Dendritic cell treated with granulocyte-macrophage colony-stimulating factor and Interleukin-4, amounts not matched to agents 40 ng/mL and 50 ng/mL, for 4 days (primary cell): Measurements from ENCODE around the gene SLC44A4.
"Not testable (repeated sequence)": the region's sequence is repeated elsewhere in the genome, so short reads cannot be mapped to it uniquely, and the experiment has no call there.

Experiments
- H3K27ac Mint-ChIP-seq: one replicate; pipeline ENCODE4 v1.8.0; 2022; ENCODE audit warnings: mild to moderate bottlenecking, mixed read lengths
- H3K27me3 Mint-ChIP-seq: one replicate; pipeline ENCODE4 v1.8.0; 2022; ENCODE audit warnings: mild to moderate bottlenecking, mixed read lengths
- H3K36me3 Mint-ChIP-seq: one replicate; pipeline ENCODE4 v1.8.0; 2022; ENCODE audit warnings: low read depth, mixed read lengths
- H3K4me1 Mint-ChIP-seq: one replicate; pipeline ENCODE4 v1.8.0; 2022; ENCODE audit warnings: low read depth, mixed read lengths
- H3K4me3 Mint-ChIP-seq: one replicate; pipeline ENCODE4 v1.8.0; 2022; ENCODE audit warnings: mild to moderate bottlenecking, moderate library complexity, mixed read lengths
- H3K9me3 Mint-ChIP-seq: one replicate; pipeline ENCODE4 v1.8.0; 2022; ENCODE audit warnings: mixed read lengths
- intact Hi-C: fragments of 100-400 bp; cut with micrococcal nuclease; formaldehyde crosslinking; loops from one replicate; pipeline ENCODE4 v1.15.0; 2022

SLC44A4 gene

GRCh38 chr6:31847276-31847978 is 31.4 kb downstream of the SLC44A4 start:
- H3K36me3 Mint-ChIP-seq, result peaks cover 39% of the 10 kb centered on the region
- H3K4me1 Mint-ChIP-seq, result peaks cover 6% of the 10 kb centered on the region
- no peaks in the 10 kb centered on the region for H3K27me3 Mint-ChIP-seq
- no peak overlapping the region for H3K4me3 Mint-ChIP-seq
- H3K9me3 Mint-ChIP-seq, result peaks cover 1% of the 10 kb centered on the region
- intact Hi-C loops, result no loop called here
- no peak overlapping the region for H3K27ac Mint-ChIP-seq

- H3K27ac Mint-ChIP-seq, result no peak overlapping the region
- peaks cover 66% of the 10 kb centered on the region for H3K36me3 Mint-ChIP-seq
- intact Hi-C loops, result no loop called here
- no peaks in the 10 kb centered on the region for H3K27me3 Mint-ChIP-seq
- no peaks in the 10 kb centered on the region for H3K4me1 Mint-ChIP-seq
- H3K4me3 Mint-ChIP-seq, result no peak overlapping the region
- H3K9me3 Mint-ChIP-seq, result no peaks in the 10 kb centered on the region
Observed at GRCh38 chr6:31844507-31844906, 34.3 kb downstream of the SLC44A4 start.

GRCh38 chr6:31842053-31842452 is 36.7 kb downstream of the SLC44A4 start:
- peaks cover 20% of the 10 kb centered on the region for H3K4me1 Mint-ChIP-seq
- H3K27ac Mint-ChIP-seq, result no peak overlapping the region
- no peaks in the 10 kb centered on the region for H3K9me3 Mint-ChIP-seq
- peaks cover 90% of the 10 kb centered on the region for H3K36me3 Mint-ChIP-seq
- no peak overlapping the region for H3K4me3 Mint-ChIP-seq
- intact Hi-C loops, result no loop called here
- H3K27me3 Mint-ChIP-seq, result no peaks in the 10 kb centered on the region

- intact Hi-C loops, H3K27me3 Mint-ChIP-seq, H3K27ac Mint-ChIP-seq, H3K9me3 Mint-ChIP-seq, H3K4me3 Mint-ChIP-seq: not testable (repeated sequence)
- Mint-ChIP-seq H3K36me3 (peaks cover 100% of the 10 kb centered on the region), H3K4me1 (peaks cover 35% of the 10 kb centered on the region)
Observed at GRCh38 chr6:31839779-31840126, 39.0 kb downstream of the SLC44A4 start.

GRCh38 chr6:31838968-31839367 is 39.8 kb downstream of the SLC44A4 start:
- Mint-ChIP-seq H3K4me1 (peaks cover 40% of the 10 kb centered on the region), H3K27me3 (no peaks in the 10 kb centered on the region), H3K4me3 (no peak overlapping the region), H3K27ac (no peak overlapping the region), H3K9me3 (no peaks in the 10 kb centered on the region), H3K36me3 (peaks cover 95% of the 10 kb centered on the region)
- intact Hi-C loops, result no loop called here

GRCh38 chr6:31838114-31838553 is 40.7 kb downstream of the SLC44A4 start:
- intact Hi-C loops, H3K9me3 Mint-ChIP-seq, H3K27me3 Mint-ChIP-seq, H3K27ac Mint-ChIP-seq: not testable (repeated sequence)
- Mint-ChIP-seq H3K36me3 (peaks cover 87% of the 10 kb centered on the region), H3K4me3 (peak overlapping the region; percentile 96), H3K4me1 (peaks cover 48% of the 10 kb centered on the region)

- peak overlapping the region; percentile 97 for H3K27ac Mint-ChIP-seq
- H3K27me3 Mint-ChIP-seq, result no peaks in the 10 kb centered on the region
- H3K4me3 Mint-ChIP-seq, result peak overlapping the region; percentile 96
- peaks cover 49% of the 10 kb centered on the region for H3K4me1 Mint-ChIP-seq
- H3K9me3 Mint-ChIP-seq, result no peaks in the 10 kb centered on the region
- intact Hi-C loops, result no loop called here
- H3K36me3 Mint-ChIP-seq, result peaks cover 81% of the 10 kb centered on the region
Observed at GRCh38 chr6:31837369-31838113, 41.3 kb downstream of the SLC44A4 start.

- intact Hi-C loops, result no loop called here
- no peaks in the 10 kb centered on the region for H3K9me3 Mint-ChIP-seq
Observed at GRCh38 chr6:31836474-31837368, 42.1 kb downstream of the SLC44A4 start.

GRCh38 chr6:31836047-31836473 is 42.7 kb downstream of the SLC44A4 start:
- intact Hi-C loops, result no loop called here
- Mint-ChIP-seq H3K4me1 (peaks cover 54% of the 10 kb centered on the region), H3K27ac (peak overlapping the region; percentile 97), H3K9me3 (no peaks in the 10 kb centered on the region), H3K36me3 (peaks cover 66% of the 10 kb centered on the region), H3K4me3 (peak overlapping the region; percentile 96), H3K27me3 (no peaks in the 10 kb centered on the region)

More at GRCh38 chr6:31836474-31837368, 42.1 kb downstream of the SLC44A4 start:
- Mint-ChIP-seq H3K4me3 (peak overlapping the region; percentile 96), H3K27me3 (no peaks in the 10 kb centered on the region), H3K27ac (peak overlapping the region; percentile 97), H3K36me3 (peaks cover 73% of the 10 kb centered on the region), H3K4me1 (peaks cover 50% of the 10 kb centered on the region)

GRCh38 chr6:31834367-31835250 is 44.2 kb downstream of the SLC44A4 start:
- Mint-ChIP-seq H3K27ac (peak overlapping the region; percentile 97), H3K27me3 (no peaks in the 10 kb centered on the region), H3K4me3 (peak overlapping the region; percentile 96), H3K4me1 (peaks cover 54% of the 10 kb centered on the region), H3K9me3 (no peaks in the 10 kb centered on the region), H3K36me3 (peaks cover 65% of the 10 kb centered on the region)
- intact Hi-C loops, result loop anchor here (1.0 to 5.0 kb wide), 4 partner anchors 28 to 287 kb away; partner anchors contain the start of genes ATP6V1G2, DDAH2, NEU1 and NFKBIL1

- intact Hi-C loops, result loop anchor here (2.0 to 5.0 kb wide), 4 partner anchors 39 to 284 kb away; partner anchors contain the start of genes ATP6V1G2, DDAH2, LY6G5C and NFKBIL1
- Mint-ChIP-seq H3K4me1 (peaks cover 36% of the 10 kb centered on the region), H3K4me3 (peak overlapping the region; percentile 91), H3K27ac (peak overlapping the region; percentile 97), H3K9me3 (no peaks in the 10 kb centered on the region), H3K36me3 (peaks cover 41% of the 10 kb centered on the region), H3K27me3 (no peaks in the 10 kb centered on the region)
Observed at GRCh38 chr6:31831350-31832215, 47.2 kb downstream of the SLC44A4 start.

- intact Hi-C loops, result loop anchor here (1.0 to 5.0 kb wide), 5 partner anchors 39 to 284 kb away; partner anchors contain the start of genes ATP6V1G2, DDAH2, LY6G5C and NFKBIL1
- peaks cover 34% of the 10 kb centered on the region for H3K36me3 Mint-ChIP-seq
- peak overlapping the region; percentile 89 for H3K27ac Mint-ChIP-seq
Observed at GRCh38 chr6:31830886-31831335, 47.9 kb downstream of the SLC44A4 start.

More at GRCh38 chr6:31830886-31831335, 47.9 kb downstream of the SLC44A4 start:
- peak overlapping the region; percentile 91 for H3K4me3 Mint-ChIP-seq
- H3K27me3 Mint-ChIP-seq, result no peaks in the 10 kb centered on the region
- H3K9me3 Mint-ChIP-seq, result no peaks in the 10 kb centered on the region
- H3K4me1 Mint-ChIP-seq, result peaks cover 36% of the 10 kb centered on the region
